Measurements from ENCODE around the gene SMIM5.
A peak's percentile ranks its signal among the peaks of the same experiment; 100 is the strongest.

SMIM5 gene

GRCh38 chr17:75665981-75666380 is 32.7 kb downstream of the SMIM5 start:
- DNase-seq (ENCODE audit: low spot score) = no peak
- FAIRE-seq = no peak

GRCh38 chr17:75666959-75667790 is 33.9 kb downstream of the SMIM5 start, which contains the start of the genes RECQL5 and SAP30BP:
RECQL5 (minus strand) TSS chr17:75667154; CDS start chr17:75666557, 597 bp downstream.
SAP30BP (plus strand) TSS chr17:75667338; CDS start chr17:75667373, 35 bp downstream.
- FAIRE-seq (peak; percentile 92), DNase-seq (ENCODE audit: low spot score) (peak; percentile 94)

GRCh38 chr17:75667825-75668224 is 34.6 kb downstream of the SMIM5 start:
- FAIRE-seq = no peak
- no peak for DNase-seq (ENCODE audit: low spot score)

- FAIRE-seq = no peak
- DNase-seq (ENCODE audit: low spot score) = no peak
Observed at GRCh38 chr17:75668489-75668888, 35.3 kb downstream of the SMIM5 start.

- no peak for FAIRE-seq
- no peak for DNase-seq (ENCODE audit: low spot score)
Observed at GRCh38 chr17:75670868-75671267, 37.6 kb downstream of the SMIM5 start.

- FAIRE-seq = no peak
- DNase-seq (ENCODE audit: low spot score) = no peak
Observed at GRCh38 chr17:75672011-75672410, 38.8 kb downstream of the SMIM5 start.

GRCh38 chr17:75673487-75673886 is 40.3 kb downstream of the SMIM5 start:
- FAIRE-seq = no peak
- no peak for DNase-seq (ENCODE audit: low spot score)

- DNase-seq (ENCODE audit: low spot score) = no peak
- FAIRE-seq = no peak
Observed at GRCh38 chr17:75676461-75676860, 43.2 kb downstream of the SMIM5 start.

GRCh38 chr17:75679706-75680211 is 46.5 kb downstream of the SMIM5 start:
- DNase-seq (ENCODE audit: low spot score) = no peak
- no peak for FAIRE-seq

GRCh38 chr17:75680431-75680830 is 47.2 kb downstream of the SMIM5 start:
- no peak for FAIRE-seq

GRCh38 chr17:75681289-75681688 is 48.1 kb downstream of the SMIM5 start:
- DNase-seq (ENCODE audit: low spot score) = peak; percentile 49

More at GRCh38 chr17:75680431-75680830, 47.2 kb downstream of the SMIM5 start:
- DNase-seq (ENCODE audit: low spot score) = no peak

GRCh38 chr17:75683583-75683982 is 50.3 kb downstream of the SMIM5 start:
- FAIRE-seq (peak; percentile 84), DNase-seq (ENCODE audit: low spot score) (peak; percentile 81)

More at GRCh38 chr17:75681289-75681688, 48.1 kb downstream of the SMIM5 start:
- FAIRE-seq = no peak

- FAIRE-seq (no peak), DNase-seq (ENCODE audit: low spot score) (no peak)
Observed at GRCh38 chr17:75684249-75684648, 51.0 kb downstream of the SMIM5 start.

- DNase-seq (ENCODE audit: low spot score) (no peak), FAIRE-seq (no peak)
Observed at GRCh38 chr17:75684924-75685323, 51.7 kb downstream of the SMIM5 start.

GRCh38 chr17:75685499-75685898 is 52.3 kb downstream of the SMIM5 start:
- FAIRE-seq (no peak), DNase-seq (ENCODE audit: low spot score) (no peak)

- DNase-seq (ENCODE audit: low spot score) = no peak
- no peak for FAIRE-seq
Observed at GRCh38 chr17:75688209-75688825, 55.1 kb downstream of the SMIM5 start.

GRCh38 chr17:75689441-75689873 is 56.2 kb downstream of the SMIM5 start:
- no peak for FAIRE-seq

More at GRCh38 chr17:75689441-75689873, 56.2 kb downstream of the SMIM5 start:
- DNase-seq (ENCODE audit: low spot score) = no peak

All from RCC 7860 (cell line).